HG03066 (cell line): ENCODE measurements around the gene SLC10A3.

Experiments used
- ATAC-seq: cut with Tn5 transposase; IDR thresholded peaks from one replicate; pipeline ENCODE4 v1.9.1; 2021; ENCODE audit warnings: low read depth; ENCODE audit not compliant: unreplicated experiment

Gene SLC10A3

DNA sequence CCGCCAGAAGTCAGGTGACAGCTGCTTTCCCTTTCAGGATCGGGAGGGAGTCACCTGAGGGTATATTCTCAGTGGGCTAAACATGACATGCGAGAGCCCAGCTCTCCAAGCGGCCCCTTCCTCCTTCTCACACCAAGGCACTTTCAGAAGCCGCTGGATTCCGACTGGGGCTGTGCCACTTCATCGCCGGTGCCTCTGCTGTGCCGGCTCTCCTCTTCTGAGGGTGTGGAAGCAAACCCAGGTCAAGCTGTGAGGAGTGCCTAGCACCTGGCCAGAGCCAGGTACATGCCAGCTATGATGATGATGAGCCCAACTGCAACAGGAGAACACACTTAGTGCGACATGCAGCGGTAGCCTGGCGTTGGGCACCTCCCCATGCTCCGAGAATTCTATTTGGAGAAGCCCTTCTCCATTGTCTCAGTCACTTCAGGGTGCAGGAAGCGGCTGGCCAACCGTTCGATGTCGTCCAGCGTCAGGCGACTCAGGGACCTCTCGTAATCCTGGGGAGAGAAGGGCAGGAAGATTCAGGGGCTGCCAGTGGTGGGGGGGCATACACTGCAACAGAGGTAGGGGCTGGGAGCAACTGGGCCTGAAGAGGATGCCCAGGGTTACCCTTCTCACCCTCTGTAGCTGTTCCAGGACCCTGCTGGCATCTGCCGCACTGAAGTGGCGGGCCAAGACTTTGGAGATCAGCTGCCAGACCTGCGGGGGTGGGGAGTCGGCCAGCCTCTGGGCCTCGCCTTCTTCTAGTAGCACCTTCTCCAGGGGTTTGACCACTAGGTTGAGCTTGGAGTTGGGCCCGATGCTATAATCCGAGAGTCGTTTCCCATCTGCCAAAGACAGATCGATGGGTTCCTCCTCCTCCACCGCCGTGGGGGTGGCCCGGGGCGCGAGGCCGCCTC is 5.0 kb downstream of the SLC10A3 start:
- no peak for ATAC-seq

DNA sequence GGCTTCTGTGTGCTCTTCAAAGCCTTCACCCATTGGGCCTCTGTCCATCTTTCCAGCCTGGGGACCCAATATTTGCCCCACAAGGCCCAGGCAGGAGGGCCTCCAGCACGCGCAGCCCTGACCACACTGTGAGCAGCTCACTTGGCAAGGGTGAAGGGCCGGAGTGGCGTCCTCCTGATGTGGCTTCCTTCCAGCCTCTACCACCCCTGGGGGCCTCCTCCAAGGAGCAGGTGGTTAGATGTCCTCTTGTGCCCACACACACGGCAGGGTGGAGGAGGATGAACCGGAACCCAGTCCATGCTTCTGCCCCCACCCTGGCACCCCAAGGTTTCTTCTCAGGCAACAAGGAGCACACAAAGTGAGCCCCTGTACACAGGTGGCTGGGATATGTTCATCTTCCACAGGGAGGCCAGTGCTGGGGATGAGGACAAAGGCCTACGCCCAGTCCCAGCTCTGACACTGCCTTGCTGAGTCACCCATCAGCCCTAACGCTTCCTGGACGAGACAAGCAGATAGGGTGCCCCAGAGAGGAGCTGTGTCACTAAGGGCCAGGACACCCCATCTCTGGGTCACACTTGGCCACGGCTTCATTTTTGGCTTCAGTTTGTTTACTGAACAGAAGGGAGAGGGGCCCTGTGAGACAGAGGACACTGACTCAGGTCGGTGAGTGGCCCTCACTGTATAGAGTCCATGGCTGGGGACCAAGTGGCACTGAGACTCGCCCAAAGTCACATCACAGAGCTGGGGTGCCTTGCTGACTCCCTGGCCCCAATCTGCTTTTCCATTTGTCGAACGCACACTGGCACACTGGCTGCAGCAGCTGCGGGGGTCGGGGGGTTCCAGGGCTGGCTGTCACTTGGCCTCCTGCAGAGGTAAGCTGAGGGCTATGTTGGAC is 5.9 kb downstream of the SLC10A3 start:
- no peak for ATAC-seq

DNA sequence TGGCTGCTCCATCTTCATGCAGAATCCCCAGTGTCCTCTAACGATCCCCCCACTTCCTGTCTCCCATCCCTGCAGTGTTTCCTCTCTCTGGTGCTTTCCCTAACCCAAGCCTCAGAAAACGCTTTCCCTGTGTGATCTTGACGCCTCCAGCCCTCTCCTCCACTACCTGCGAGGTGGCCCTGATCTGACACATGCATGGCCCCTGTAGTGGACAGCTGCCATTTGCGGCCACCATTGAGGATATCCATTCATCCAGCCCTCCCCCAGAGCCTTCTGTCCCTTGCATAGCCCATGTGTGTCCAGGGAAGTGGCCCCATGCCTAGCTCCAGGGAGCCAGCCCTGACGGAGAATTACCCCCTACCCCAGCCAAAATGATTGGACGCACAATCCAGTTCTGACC is 7.1 kb downstream of the SLC10A3 start:
- ATAC-seq, result no peak

DNA sequence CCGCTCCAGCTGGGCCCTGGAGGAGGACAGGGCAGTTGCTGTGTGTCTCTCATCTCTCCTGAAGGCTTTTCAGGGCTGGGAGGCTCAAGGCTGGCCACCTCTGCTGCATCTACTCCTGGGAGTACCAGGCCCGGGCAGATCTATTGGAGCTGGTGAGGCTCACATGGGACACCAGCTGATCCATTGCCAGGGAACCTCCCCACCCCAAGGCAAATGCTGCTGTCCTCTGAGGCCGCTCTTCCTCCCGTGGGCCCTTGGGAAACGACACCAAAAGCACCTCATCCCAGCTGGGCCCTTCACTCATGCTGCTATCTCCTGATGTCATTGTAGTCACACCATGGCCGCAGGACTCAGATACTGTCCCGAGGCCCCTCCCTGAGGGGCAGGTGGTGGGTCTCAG is 7.6 kb downstream of the SLC10A3 start:
- no peak for ATAC-seq

DNA sequence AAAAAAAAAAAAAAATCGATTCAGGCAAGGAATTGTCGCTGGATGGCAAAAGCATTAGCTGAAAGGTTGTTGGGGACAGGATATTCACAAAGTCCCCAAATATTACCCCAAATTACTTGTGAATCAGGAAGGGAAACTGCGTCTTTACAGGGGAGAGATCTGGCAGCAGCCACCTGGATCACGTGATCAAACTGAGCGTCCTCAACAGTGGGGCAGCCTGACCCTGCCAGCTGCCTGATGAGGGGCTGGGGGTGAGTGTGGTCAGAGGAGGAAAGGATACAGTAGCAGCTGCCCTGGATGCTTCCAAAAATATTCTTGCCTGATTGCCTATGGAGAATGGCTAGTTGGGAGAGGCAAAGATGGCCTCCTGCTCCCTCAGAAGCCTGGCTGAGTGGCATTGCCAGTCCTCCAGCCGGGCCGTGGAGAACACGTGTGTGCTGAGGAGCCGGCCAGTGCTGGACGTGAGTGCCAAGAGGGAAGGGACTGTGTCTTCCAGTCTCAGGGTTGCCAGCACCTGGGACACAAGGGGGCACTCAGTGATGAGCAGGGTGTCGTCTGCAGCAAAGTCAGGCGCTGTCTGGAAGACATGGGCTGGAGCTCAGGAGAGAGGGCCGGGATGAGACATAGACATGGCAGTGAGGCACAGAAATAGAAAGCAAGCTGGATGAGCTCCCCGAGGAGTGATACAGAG is 8.4 kb downstream of the SLC10A3 start:
- no peak for ATAC-seq

DNA sequence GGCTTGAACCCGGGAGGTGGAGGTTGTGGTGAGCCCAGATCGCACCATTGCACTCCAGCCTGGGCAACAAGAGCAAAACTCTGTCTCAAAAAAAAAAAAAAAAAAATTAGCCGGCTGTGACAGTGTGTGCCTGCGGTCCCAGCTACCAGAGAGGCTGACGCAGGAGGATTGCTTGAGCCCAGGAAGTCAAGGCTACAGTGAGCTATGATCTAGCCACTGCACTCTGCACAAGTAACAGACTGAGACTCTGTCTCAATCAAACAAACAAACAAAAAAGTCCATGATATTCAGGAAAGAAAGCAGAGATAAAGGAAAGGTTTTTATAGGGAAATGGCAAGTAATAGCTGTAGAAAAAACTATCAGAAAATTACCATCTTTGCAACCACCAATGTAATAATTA is 9.2 kb downstream of the SLC10A3 start:
- ATAC-seq, result no peak

DNA sequence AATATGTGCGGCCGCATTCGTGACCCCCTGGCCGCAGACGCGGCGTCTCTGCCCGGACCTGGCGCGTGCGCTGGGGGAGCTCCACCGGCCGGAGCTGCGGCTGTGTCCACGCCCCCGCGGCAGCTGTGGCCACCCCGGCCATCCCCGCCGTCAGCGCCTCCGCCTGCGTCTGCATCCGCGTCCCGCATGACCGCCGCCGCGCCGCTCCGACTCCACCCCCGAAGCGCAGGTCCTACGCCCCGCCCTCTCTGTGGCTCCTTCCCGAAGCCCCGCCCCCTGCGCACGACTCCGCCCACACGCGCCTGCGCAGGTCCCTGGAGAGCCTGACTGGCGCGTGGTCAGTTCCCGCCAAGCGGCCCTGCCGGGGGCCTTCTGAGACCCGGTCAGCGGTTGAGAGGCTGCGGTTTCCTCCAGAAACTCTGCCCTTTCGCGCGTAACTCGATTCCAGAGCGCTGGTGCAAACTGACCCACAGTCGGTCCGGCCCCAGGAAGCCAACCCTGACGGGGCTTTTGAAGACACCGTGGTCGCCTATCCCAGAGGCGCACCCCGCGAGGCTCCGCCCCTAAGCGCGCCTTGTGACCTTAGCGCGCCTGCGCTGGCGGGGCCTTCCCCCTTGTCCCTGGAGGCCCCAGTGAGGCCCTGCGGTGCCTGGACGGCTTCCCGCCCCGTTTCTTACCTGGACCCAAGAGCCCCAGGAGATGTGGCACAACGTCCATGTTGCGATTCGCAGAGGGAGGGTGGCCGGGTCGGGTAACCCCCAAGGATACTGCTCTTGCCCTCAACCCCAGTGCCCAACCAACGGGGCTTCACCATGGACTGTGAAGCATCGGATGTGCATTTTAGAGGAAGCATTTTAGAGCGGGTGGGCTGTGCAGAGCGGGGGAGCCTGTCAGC is 11.5 kb downstream of the SLC10A3 start, which contains the start of gene LAGE3:
LAGE3 (minus strand) TSS at position 554 of the 895 bp plus-strand sequence; CDS start at position 188, 366 bp downstream.
- ATAC-seq, result peak; percentile 84

DNA sequence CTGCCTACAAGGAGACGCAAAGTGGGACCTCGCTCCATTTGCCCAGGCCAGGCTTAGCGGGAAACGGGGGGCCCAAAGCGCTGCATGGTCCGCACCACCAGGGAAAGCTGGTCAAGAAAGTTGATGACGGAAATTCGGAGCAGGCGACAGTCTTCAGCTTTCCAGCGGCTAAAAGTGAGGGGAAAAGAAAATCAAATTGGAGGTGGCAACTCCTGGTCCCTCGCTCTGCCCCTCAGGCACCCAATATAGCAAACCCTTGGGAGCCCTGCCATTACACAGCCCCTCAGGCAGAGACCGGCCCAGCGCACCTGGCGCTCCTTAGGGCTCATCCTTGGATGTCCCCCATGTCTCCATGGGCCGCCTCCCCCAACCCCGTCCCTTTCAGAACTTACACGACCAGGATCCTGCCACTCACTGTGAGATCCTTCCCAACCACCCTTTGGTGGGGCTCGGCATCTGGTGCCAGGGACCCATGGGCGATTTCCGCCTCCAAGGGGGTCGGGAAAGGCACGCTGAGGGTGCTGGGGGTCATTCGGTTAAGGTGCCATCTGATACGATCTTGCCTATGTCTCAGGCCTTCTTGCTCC is 12.4 kb downstream of the SLC10A3 start:
- no peak for ATAC-seq

DNA sequence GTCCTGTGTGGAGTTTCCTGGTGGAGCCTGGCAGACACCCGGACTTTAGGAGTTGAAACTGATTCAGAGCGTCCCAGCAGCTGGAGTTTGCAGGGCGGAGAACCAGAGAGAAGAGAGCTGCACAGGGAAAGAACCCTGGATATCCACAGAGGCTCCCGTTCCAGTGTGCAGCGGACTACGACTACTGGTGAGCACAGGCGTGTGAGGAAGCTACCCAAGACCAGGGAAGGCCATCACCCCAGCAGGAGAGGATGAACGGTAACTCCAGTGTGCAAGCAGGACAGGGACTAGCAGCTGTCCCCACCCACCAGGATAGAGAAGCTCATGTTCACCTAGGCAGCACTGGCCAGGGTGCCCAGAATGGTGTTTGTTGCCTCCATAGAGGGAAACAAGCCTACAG is 13.6 kb downstream of the SLC10A3 start:
- no peak for ATAC-seq

DNA sequence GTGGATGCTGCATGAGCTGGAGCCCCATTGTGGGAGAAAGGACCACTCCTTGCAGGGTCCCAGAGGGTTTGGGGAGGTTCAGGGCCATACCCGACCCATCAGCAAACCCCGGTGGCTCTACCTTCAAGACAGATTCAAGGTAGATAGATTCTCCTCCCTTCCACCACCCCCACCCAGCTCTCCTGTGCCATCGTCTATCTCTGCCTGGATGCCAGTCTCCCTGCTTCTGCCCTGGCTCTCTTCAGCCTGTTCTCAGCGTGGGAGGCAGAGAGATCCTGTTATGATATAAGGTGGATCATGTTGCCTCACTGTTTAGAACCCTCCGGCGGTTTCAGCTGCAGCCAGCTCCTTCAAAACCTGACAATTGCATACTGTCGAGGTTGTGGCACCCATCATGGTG is 16.7 kb downstream of the SLC10A3 start:
- no peak for ATAC-seq

DNA sequence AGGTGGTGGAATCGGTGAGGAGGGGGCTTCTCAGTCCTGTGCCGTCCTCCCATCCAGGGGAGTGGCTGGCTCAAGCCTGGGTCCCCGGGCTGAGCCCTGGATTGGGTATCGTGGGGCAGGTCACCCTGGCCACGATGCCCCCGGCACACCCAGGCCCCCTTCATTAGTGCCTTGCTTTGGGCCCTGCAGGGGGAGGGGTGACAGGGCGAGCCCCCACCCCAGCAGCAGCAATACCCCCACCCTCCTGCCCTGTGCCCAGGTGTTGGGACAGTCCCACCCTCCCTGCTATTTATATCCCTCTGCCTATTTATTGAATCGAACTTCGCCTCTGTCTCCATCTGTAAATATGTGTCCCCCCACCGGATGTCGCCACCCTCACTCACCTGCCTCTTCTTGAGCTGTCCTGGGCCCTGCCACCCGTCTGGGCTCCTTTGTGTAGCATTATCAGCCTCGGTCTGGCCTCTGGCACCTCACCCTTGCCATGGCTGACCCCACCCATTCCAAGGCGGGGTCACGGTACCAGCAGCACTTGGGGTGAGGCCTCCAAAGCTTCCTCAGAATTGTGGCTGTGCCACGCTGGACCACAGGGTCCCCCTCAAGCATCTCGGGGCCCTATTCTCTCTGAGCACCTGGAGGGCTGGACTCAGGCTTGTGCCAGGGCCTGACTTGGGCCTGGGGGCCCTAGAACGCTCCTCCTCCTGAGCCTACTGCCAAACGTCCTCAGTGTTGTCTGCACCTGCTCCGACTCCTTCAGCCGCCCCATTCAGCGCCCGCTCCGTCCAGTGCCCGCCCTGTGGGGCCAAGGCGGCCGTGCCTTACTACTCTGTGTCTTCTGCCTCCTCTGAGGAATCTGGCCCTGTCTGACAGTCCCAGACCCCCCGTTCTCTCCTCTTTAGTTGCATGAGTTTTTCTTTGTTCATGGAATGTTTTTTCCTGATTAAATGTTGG is 17.5 kb downstream of the SLC10A3 start:
- no peak for ATAC-seq

DNA sequence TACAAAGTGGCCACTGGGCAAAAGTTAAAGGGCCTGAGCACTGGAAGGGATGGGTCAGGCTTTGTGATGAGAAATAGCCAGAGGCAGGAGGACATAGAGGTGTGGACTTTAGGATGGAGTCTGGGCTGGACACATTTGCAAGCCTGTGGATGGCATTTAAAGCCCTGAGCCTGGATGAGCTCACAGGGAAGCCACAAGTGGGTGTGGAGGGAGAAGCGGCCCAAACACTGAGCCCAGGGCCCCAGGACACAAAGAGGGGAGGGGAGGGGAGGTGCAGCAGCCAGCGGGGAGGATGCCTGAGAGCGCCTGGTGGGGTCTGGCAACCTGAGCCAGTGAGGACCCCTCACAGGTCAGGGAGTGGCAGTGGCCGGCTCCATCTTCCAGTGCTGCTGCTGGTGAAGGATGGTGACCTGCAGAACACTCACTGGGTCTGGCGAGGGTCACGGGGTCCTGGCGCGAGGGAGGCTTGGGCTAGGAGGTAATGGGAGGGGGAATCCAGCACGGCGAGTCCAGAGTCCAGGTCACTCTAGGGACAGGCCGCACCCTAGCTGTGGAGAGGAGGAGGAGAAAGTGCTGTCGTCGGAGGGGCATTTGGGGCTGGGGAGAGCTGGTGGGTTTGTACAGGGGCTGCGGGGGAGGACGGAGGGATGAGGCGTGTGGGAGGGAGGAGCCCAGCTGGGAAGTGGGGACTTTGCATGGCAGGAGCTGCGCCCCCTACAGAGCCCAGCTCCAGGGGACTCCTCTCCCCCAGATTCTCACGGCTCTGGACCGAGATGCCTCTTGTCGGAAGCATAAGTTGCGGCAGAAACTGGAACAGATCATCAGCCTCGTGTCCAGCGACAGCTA is 18.4 kb downstream of the SLC10A3 start:
- ATAC-seq, result no peak

DNA sequence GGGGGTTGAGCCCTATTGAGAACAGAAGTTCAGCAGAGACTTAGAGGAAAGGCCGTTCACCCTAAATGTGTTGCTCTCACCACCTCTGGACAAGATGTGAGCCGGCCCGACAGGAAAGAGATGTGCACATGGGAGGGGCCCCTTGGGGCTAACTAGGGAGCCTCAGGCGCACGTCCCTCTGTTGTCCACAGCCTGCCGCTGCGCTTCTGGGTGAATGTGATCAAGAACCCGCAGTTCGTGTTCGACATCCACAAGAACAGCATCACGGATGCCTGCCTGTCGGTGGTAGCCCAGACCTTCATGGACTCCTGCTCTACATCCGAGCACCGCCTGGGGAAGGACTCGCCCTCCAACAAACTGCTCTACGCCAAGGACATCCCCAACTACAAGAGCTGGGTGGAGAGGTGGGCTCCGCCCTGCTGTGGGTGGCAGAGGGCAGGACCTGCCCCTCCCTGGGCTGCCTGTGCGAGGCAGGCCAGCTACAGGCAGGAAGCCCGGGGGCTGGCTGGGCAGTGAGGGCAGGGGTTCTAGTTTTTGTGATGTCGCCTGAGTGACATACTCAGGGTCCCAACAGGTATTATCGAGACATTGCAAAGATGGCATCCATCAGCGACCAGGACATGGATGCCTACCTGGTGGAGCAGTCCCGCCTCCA is 19.4 kb downstream of the SLC10A3 start:
- ATAC-seq, result no peak

DNA sequence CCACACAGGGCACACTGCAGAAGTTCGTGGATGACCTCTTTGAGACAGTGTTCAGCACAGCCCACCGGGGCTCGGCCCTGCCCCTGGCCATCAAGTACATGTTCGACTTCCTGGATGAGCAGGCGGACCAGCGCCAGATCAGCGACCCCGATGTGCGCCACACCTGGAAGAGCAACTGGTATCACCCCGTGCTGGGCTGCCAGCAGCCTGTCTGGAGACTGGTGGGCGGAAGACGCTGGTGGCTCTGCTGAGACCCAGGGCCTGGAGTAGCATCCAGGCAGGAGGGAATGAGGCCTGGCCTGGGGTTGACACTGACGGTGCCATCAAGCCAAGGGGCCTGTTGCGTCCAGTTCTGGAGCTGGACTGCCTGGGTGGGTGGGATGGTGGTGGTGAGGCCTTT is 20.0 kb downstream of the SLC10A3 start:
- no peak for ATAC-seq

DNA sequence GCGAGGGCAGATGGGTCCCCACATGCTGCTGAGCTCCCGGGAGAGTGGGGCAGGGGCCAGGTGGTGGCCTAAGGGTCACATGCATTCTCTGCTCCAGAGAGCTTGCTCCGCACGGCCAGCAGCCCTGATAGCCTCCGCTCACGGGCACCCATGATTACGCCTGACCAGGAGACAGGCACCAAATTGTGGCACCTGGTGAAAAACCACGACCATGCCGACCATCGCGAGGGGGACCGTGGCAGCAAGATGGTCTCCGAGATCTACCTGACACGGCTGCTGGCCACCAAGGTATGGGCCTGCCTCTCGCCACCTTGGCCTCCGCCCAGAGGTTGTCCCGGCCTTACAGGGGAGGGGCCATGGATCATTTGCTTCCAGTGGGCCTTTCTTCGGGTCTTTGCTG is 20.5 kb downstream of the SLC10A3 start:
- ATAC-seq, result no peak

DNA sequence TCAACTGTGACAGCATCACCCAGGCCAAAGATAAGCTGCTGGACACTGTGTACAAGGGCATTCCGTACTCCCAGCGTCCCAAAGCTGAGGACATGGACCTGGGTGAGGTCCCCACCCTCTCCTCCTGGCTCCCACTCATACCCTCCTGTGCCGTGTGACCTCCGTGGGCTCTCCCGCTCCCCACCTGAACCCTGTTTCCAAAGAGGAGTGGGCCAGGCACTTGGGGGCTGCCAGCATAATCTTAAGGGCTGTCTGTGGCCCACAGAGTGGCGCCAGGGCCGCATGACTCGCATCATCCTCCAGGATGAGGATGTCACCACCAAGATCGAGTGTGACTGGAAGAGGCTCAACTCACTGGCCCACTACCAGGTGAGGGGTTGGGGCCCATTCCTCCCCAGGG is 21.3 kb downstream of the SLC10A3 start:
- no peak for ATAC-seq

DNA sequence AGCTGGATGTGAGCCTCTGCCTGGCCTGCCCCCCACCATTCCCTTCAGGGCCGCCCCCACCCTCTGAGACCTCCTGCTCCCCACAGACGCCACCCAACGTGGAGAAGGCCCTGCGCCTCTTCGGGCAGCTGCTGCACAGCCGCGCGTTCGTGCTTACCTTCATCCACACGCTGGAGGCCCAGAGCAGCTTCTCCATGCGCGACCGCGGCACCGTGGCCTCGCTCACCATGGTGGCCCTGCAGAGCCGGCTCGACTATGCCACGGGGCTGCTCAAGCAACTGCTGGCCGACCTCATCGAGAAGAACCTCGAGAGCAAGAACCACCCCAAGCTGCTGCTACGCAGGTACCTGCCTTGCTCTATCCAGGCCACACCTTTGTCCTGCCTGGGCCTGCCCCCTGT is 22.2 kb downstream of the SLC10A3 start:
- ATAC-seq, result no peak
